ENCODE results near the gene CAMK1D.

The CAMK1D gene

GRCh38 chr10:12448729-12449391 lies 99.5 kb downstream of the CAMK1D start:
- DNase-seq: peak; percentile 73
- Histone ChIP-seq H3K9me2 (replicated peaks; ENCODE audit: insufficient read depth, low read length) (no peaks in the 10 kb centered on the region), H3K4me3 (ENCODE audit: low read length) (peak overlapping the region; percentile 6; the same call in 1 of the 2 replicates), H3K79me2 (ENCODE audit: low read length) (peaks cover 56% of the 10 kb centered on the region), H3F3A (ENCODE audit: insufficient read depth, low read length) (peaks cover 5% of the 10 kb centered on the region; the same call in 1 of the 2 replicates), H3K9me3 (replicated peaks; ENCODE audit: insufficient read depth, low read length) (no peaks in the 10 kb centered on the region), H3K4me2 (ENCODE audit: low read depth, low read length) (peak overlapping the region; percentile 36; the same call in 1 of the 2 replicates), H3K27ac (ENCODE audit: low read length) (peak overlapping the region; percentile 70), H4K20me1 (ENCODE audit: insufficient read depth, low read length) (no peaks in the 10 kb centered on the region), H3K4me1 (ENCODE audit: low read length) (peaks cover 6% of the 10 kb centered on the region), H2AFZ (ENCODE audit: low read length) (no peak overlapping the region), H3K36me3 (replicated peaks; ENCODE audit: insufficient read depth, low read length) (no peaks in the 10 kb centered on the region), H3K27me3 (replicated peaks; ENCODE audit: insufficient read depth, low read length) (no peaks in the 10 kb centered on the region), H3K9ac (ENCODE audit: low read length) (peak overlapping the region; percentile 49; the same call in 1 of the 2 replicates)
- TF ChIP-seq EZH2phosphoT487 (IDR thresholded peaks at IDR 0.05; ENCODE audit: low read length): no peak
- TF ChIP-seq CTCF (IDR thresholded peaks at IDR 0.05; ENCODE audit: low read length): no peak
- TF ChIP-seq EZH2 (optimal IDR thresholded peaks at IDR 0.05; ENCODE audit: low read depth, low read length): no peak

GRCh38 chr10:12455318-12455717 lies 106.0 kb downstream of the CAMK1D start:
- Histone ChIP-seq H3K9me2 (replicated peaks; ENCODE audit: insufficient read depth, low read length) (no peaks in the 10 kb centered on the region), H3K27ac (ENCODE audit: low read length) (no peak overlapping the region), H3K36me3 (replicated peaks; ENCODE audit: insufficient read depth, low read length) (no peaks in the 10 kb centered on the region), H3K4me3 (ENCODE audit: low read length) (no peak overlapping the region), H3K4me1 (ENCODE audit: low read length) (no peaks in the 10 kb centered on the region), H4K20me1 (ENCODE audit: insufficient read depth, low read length) (no peaks in the 10 kb centered on the region), H3K79me2 (ENCODE audit: low read length) (peaks cover 56% of the 10 kb centered on the region), H3K9ac (ENCODE audit: low read length) (no peak overlapping the region), H3K4me2 (ENCODE audit: low read depth, low read length) (no peak overlapping the region), H2AFZ (ENCODE audit: low read length) (no peak overlapping the region), H3F3A (ENCODE audit: insufficient read depth, low read length) (no peaks in the 10 kb centered on the region), H3K9me3 (replicated peaks; ENCODE audit: insufficient read depth, low read length) (no peaks in the 10 kb centered on the region), H3K27me3 (replicated peaks; ENCODE audit: insufficient read depth, low read length) (no peaks in the 10 kb centered on the region)
- TF ChIP-seq EZH2phosphoT487 (IDR thresholded peaks at IDR 0.05; ENCODE audit: low read length) (no peak), EZH2 (optimal IDR thresholded peaks at IDR 0.05; ENCODE audit: low read depth, low read length) (no peak)
- DNase-seq: no peak

- TF ChIP-seq EZH2phosphoT487 (IDR thresholded peaks at IDR 0.05; ENCODE audit: low read length) (no peak), CTCF (IDR thresholded peaks at IDR 0.05; ENCODE audit: low read length) (no peak), EZH2 (optimal IDR thresholded peaks at IDR 0.05; ENCODE audit: low read depth, low read length) (no peak)
- Histone ChIP-seq H3K4me2 (ENCODE audit: low read depth, low read length) (no peak overlapping the region), H3K9me2 (replicated peaks; ENCODE audit: insufficient read depth, low read length) (no peaks in the 10 kb centered on the region), H3F3A (ENCODE audit: insufficient read depth, low read length) (no peaks in the 10 kb centered on the region), H3K27me3 (replicated peaks; ENCODE audit: insufficient read depth, low read length) (no peaks in the 10 kb centered on the region), H2AFZ (ENCODE audit: low read length) (no peak overlapping the region), H3K79me2 (ENCODE audit: low read length) (peaks cover 55% of the 10 kb centered on the region), H3K27ac (ENCODE audit: low read length) (no peak overlapping the region), H3K4me1 (ENCODE audit: low read length) (no peaks in the 10 kb centered on the region), H3K9ac (ENCODE audit: low read length) (no peak overlapping the region), H3K9me3 (replicated peaks; ENCODE audit: insufficient read depth, low read length) (no peaks in the 10 kb centered on the region), H3K4me3 (ENCODE audit: low read length) (no peak overlapping the region), H3K36me3 (replicated peaks; ENCODE audit: insufficient read depth, low read length) (no peaks in the 10 kb centered on the region), H4K20me1 (ENCODE audit: insufficient read depth, low read length) (no peaks in the 10 kb centered on the region)
- no peak for DNase-seq
Observed at GRCh38 chr10:12455766-12456165, 106.4 kb downstream of the CAMK1D start.

GRCh38 chr10:12459340-12459739 lies 110.0 kb downstream of the CAMK1D start:
- Histone ChIP-seq H3K4me3 (ENCODE audit: low read length) (no peak overlapping the region), H3K9ac (ENCODE audit: low read length) (no peak overlapping the region), H3K4me2 (ENCODE audit: low read depth, low read length) (no peak overlapping the region), H2AFZ (ENCODE audit: low read length) (no peak overlapping the region), H3K36me3 (replicated peaks; ENCODE audit: insufficient read depth, low read length) (no peaks in the 10 kb centered on the region), H3K4me1 (ENCODE audit: low read length) (peaks cover 5% of the 10 kb centered on the region), H4K20me1 (ENCODE audit: insufficient read depth, low read length) (no peaks in the 10 kb centered on the region), H3K9me2 (replicated peaks; ENCODE audit: insufficient read depth, low read length) (no peaks in the 10 kb centered on the region), H3F3A (ENCODE audit: insufficient read depth, low read length) (no peaks in the 10 kb centered on the region), H3K9me3 (replicated peaks; ENCODE audit: insufficient read depth, low read length) (no peaks in the 10 kb centered on the region), H3K27ac (ENCODE audit: low read length) (no peak overlapping the region), H3K27me3 (replicated peaks; ENCODE audit: insufficient read depth, low read length) (no peaks in the 10 kb centered on the region), H3K79me2 (ENCODE audit: low read length) (peaks cover 43% of the 10 kb centered on the region)
- DNase-seq: no peak
- TF ChIP-seq EZH2phosphoT487 (IDR thresholded peaks at IDR 0.05; ENCODE audit: low read length) (no peak), CTCF (IDR thresholded peaks at IDR 0.05; ENCODE audit: low read length) (no peak), EZH2 (optimal IDR thresholded peaks at IDR 0.05; ENCODE audit: low read depth, low read length) (no peak)
